HG03159 (cell line): Measurements from ENCODE around the gene CDKAL1.

Source experiments
- ATAC-seq: cut with Tn5 transposase; IDR thresholded peaks from one replicate; pipeline ENCODE4 v1.9.1; 2021; ENCODE audit warnings: mild to moderate bottlenecking, moderate library complexity; ENCODE audit not compliant: unreplicated experiment

The CDKAL1 gene

DNA sequence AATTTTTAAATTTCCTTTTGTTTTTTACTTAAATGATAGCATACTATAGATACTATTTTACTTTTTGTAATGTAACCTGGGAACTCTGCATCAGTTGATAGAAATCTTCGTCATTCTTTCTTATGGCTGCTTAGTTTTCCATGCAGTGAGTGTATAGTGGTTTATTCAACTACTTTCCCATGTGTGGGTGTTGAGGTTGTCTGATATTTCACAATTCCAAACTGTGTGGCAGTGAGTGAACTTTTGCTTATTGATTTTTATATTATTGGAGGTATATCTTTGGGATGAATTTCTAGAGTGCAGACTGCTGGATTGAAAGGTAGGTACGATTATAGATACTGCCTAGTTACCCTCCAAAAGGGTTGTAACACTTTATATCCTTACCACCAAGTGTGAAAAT, 136.5 kb downstream of the CDKAL1 start:
- no peak for ATAC-seq

DNA sequence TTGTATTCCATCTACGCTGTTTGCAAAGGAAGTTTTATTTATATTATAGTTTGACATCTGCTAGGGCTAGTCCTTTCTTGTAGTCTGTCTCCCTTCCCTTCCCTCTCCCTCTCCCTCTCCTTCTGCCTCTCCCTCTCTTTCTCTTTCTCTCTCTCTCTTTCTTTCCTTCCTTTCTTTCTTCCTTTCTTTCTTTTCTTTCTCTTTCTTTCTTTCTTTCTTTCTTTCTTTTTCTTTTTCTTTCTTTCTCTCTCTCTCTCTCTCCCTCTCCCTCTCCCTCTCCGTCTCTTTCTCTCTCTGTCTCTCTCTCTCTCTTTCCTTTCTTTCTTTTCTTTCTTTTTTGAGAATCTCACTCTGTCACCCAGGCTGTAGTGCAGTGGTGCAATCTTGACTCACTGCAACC, 137.8 kb downstream of the CDKAL1 start:
- no peak for ATAC-seq

DNA sequence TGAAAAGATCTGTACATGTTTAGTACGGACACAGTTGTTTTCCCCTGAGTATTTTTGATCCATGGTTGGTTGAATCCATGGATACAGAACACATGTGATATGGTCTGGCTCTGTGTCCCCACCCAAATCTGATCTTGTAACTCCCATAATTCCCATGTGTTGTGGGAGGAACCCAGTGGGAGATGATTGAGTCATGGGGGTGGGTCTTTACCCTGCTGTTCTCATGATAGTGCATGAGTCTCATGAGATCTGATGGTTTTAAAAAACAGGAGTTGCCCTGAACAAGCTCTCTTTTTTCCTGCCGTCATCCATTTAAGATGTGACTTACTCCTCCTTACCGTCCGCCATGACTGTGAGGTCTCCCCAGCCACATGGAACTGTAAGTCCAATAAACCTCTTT, 139.2 kb downstream of the CDKAL1 start:
- ATAC-seq, result no peak

DNA sequence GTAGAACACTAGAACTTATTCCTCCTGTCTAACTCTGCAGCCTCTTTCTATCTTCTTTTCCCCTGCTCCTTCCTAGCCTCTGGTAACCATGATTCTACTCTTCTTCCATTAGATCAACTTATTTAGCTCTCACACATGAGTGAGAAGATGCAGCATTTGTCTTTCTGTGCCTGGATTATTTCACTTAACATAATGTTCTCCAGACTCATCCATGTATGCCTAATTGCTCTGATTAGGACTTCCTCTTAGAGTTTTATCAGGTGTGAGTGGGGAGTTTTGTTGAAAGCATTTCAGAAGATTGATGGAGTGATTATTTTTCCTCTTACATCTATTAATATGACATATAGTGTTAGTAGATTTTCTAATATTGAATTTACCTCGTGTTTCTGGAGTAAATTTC, 140.4 kb downstream of the CDKAL1 start:
- ATAC-seq, result no peak

DNA sequence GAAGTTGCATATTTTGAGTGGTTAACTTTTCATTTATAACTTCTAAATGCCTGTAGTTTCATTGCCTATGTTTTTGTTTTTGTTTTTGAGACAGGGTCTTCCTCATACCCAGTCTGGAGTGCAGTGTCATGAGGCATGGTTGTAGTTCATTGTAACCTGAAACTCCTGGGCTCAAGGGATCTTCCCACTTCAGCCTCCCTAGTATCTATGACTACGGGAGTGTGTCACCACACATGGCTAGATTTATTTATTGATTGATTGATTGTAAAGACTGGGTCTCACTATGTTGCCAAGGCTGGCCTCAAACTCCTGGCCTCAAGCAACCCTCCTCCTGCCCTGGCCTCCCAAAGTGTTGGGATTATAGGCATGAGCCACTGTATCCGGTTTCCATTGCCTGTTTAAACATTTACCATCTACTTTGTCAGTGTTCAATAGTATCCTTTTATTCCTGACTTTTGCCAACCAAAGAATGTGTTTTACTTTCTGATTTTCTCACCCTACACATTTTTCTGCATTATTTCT, 144.6 kb downstream of the CDKAL1 start:
- no peak for ATAC-seq

DNA sequence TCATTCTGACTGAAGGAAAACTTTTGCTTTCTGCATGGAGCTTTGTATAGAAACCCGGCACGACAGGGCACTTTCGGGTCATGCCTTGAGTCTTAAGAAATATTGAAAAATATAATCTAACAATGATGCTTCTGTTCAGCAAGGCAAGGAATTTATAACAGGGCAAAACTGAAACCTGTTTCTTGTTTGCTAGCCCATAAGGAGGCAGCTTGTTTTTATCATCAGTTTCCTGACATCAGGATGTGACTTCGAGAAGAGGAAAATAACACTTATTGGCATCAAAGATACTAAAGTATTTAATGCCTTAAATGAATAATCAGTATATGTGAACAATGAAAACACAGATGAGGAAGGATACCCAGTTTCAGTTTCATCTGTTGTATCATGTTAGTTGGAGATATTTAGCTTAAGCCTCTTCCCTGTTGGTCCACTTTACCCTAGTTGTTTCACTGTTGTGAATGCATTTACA, 146.5 kb downstream of the CDKAL1 start:
- ATAC-seq, result peak; percentile 92

DNA sequence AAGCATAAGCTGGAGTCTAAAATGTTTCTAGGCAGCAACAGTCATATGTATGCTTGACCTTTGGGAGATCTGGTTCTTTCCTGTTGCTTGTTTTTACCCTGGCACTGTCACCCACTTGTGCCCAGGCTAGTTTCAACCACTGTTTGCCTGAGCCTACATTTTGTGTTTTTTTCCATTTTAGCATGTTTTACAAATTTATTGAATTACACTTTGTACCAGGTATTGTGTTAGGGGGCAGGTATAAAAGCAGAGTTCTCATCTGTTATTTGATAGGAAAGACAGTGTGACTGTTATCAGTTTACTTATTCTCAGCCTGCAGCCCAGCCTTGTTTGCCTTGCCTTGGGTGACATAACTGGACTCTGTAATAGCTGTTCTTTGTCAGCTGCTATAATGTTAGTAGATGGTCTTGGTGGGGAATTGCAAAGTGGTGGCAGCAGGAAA, 147.0 kb downstream of the CDKAL1 start:
- ATAC-seq, result peak; percentile 47

DNA sequence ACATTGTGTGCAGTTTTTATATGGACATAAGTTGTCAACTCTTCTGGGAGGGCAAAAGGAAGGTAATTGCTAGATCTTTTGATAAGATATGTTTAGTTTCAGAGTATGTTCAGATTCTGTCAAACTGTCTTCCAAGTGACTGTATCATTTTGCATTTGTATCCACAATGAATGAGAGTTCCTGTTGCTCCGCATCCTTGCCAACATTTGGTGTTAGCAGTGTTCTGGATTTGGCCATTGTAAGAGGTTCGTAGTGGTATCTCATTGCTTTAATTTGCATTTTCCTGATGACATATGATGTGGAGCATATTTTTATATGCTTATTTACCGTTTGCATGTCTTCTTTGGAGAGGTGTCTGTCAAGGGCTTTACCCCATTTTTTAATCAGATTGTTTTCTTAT, 150.2 kb downstream of the CDKAL1 start:
- no peak for ATAC-seq

DNA sequence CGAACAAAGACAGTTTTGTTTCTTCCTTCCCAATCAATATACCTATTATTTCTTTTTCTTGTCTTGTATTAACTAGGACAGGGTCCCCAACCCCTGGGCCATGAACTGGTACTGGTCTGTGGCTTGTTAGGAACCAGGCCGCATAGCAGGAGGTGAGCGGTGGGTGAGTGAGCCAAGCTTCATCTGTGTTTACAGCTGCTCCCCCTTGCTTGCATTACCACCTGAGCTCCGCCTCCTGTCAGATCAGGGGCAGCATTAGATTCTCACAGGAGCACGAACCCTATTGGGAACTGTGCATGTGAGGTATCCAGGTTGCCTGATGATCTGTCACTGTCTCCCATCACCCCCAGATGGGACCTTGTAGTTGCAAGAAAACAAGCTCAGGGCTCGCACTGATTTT, 151.9 kb downstream of the CDKAL1 start:
- ATAC-seq, result no peak

DNA sequence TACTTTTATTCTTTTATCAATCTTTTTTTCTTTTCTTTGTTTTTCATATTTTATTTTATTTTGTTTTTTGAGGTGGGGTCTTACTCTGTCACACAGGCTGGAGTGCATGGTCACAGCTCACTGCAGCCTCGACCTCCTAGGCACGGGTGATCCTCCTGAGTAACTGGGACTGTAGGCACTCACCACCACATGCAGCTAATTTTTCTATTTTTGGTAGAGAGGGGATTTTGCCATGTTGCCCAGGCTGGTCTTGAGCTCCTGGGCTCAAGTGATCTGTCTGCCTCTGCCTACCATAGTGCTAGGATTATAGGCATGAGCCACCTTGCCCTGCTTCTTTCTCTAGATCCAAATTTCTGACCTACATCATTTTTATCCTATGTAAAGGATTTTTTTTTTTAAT, 153.2 kb downstream of the CDKAL1 start:
- ATAC-seq, result no peak

DNA sequence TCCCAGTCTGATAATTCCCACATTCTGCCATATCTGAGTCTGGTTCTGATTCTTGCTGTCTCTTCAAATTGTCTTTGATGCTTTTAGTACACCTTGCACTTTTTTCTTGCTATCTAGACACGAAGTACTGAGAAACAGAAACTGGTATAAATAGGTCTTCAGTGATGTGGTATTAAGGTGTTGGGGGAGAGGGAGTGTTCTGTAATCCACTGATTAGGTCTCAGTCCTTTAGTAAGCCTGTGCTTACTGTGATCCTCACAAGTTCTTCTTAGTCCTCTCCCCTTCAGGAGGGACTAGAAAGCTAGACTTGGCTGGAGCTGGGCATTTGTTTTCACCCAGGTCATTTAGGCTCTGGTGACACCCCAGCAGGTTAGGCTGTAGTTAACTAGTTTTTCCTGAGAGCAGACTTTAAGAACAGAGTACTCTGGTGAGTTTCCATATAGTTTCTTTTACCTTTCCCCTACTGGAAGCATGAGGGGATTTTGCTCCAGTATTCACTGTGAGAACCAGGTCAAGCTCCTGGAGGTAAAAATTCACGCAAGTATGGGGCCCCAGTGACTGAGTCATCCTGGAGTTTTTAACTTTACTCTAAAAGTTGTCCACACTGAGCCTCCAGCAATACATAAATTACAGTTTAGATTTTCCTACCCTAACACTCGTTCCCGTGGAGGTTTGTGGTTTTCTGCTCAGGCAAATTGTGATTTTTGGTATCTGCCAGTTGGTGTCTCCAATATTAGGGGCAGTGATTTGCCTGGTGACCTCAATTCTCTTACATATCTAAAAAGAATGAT, 154.6 kb downstream of the CDKAL1 start:
- ATAC-seq, result peak; percentile 91

DNA sequence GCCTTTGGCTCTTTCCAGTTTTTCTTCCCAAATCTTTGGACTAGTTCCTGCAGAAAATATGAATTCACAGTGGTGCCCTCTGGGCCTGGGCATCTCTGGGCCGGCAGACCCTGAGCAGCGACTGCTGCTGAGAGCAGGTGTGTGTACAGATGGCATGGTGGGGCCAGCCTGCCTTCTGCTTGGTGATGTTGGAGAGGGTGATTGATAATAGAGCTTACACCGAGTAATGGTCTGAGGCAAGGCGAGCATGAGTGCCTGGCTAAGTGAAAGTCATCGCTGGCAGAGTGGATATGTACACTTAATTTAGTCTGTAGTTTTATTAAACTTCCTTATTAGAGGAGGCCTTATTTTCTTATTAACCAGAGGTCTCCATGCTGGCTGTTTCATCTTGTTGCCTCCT, 156.9 kb downstream of the CDKAL1 start:
- no peak for ATAC-seq

DNA sequence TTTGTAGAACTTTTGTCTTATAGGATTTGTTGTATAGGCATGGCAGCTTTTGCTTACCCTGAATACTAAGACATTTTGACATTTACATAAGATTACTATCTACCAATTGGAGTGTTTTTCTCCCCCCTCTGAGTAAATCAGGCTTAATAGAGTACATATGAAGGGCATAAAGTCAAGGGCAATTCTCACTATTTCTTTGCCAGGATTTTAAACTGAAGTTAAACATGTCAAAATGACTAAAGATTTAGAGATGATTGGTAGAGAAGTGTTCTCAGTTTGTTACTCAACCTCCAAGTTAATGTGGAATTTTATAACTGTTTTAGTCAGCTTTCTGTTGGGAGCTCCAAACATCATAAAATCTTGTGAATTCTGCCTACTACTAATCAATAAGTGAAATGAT, 157.8 kb downstream of the CDKAL1 start:
- no peak for ATAC-seq

DNA sequence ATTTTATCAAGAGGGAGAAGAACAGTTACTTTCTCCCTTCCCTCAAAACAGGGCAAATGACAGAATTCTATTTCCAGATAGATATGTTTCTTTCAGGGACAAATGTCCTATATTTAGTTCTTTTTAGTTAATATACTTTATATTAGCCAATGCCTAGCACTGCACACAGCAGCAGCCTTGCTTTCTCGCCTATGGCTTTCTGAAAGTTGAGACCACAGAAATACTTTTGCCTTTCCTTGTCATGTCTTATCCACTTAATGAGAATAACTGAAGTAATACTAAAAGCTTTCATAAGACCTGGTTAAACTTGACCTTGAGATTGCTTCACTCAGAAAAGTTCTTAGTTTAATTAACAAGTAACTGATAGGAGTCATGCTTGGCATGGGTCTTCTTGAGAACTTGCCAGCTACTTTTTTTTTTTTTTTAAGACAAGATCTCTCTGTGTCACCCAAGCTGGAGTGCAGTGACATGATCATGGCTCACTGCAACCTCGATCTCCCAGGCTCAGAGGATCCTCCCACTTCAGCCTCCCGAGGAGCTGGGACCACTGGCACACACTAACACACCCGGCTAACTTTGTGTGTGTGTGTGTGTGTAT, 159.3 kb downstream of the CDKAL1 start:
- no peak for ATAC-seq

DNA sequence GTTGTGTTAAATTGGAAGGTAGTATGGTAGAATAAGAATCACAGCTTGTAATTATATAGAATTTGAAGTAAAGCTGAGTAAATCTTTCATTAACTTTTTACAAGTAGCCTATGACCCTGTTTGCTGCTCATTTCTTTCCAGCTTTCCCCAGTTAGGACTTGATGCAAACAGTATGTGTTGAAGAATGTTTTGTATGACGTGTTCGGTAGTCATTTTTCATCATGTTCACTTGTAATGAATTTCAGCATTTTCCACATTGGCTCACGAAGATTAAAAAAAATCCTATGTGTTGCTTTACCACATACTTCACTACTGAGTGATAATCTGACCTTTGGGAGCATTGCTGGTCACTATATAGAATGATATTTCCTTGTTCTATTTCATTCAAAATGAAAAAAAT, 162.4 kb downstream of the CDKAL1 start:
- ATAC-seq, result no peak

DNA sequence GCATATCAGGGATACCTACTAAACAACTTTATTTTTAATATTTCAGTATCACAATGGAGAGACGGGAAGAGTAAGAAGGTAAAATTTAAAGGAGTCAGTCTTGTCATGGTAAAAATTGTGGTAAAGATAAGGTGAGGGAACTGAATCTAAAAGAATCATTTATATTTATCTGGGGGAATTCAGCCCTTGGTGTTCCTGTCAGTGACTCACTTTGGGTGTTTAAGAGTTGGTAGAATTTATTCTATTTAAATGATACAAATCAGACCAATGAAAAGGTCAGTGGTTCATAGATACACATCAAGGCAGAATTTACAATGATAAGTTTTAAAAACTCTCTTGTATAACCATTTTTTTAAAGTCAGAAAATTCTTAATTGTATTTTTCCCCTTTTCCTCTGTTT, 164.4 kb downstream of the CDKAL1 start:
- ATAC-seq, result no peak

DNA sequence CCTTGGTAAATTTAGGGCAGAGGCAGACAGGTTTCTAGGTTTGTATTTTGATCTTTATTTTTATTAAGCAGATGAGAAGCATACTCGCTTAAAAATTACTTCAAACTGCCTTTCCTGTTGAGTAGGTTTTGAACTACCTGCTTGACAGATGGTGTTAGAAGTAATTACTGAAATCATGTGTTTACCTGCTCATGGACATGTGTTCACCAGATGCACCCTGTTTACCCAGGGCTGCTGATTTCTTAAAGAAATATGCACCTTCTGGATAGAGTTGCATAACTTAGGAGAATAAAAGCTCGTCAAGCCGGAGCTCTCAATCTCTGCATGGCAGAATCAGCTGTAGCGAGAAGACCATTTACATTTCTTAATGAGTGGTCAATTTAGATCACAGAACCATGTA, 165.1 kb downstream of the CDKAL1 start:
- no peak for ATAC-seq

DNA sequence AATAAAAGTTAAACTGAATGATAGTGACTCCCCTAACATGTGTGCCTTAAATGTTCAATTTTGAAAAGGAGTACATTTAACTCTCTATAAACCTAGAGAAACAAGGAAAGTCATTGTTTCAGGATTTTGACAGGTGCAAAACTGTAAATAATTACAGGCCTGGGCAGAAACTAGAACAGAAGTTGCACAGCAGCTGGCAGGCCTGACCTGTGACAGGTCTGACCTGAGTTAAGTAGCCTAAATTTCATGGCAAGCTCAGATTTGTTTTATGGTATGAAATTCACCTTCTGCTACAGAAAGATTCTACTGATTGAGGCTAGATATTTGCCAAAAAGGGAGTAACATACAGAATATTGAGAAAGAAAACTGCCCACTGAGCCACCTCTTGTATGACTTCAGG, 166.1 kb downstream of the CDKAL1 start:
- no peak for ATAC-seq

DNA sequence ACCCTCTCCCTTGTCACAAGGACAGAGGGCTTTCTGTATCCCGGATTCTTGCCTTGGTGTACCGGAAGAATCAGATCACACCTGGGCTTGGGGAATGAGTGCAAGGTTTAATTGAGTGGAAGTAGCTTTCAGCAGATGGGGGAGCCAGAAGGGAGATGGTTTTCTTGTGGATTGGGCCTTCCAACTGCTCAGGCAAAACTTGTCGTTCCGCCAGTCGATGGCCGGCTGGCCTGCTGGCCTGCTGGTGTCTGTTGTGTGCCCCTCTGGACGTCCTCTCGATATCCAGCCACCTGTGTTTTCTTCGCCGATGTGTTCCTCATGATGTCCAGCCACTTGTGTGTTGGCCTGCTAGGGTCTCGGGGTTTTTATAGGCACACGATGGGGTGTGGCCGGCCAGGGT, 168.1 kb downstream of the CDKAL1 start:
- no peak for ATAC-seq

DNA sequence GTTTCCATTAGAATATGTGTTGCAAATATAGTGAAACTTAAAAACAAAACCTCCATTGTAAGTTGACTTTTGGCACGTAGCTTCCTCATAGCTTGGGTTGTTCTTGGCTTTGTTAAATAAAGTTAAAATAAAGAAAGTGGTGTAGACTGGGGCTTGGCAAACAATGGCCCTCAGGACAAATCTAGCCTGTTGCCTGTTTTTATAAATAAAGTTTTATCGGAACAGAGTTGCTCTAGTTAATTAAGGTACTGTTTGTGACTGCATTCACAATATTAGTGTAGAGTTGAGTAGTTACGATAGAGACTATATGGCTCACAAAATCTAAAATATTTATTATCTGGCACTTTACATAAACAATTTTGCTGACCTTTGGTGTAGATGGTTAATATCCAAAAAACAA, 168.8 kb downstream of the CDKAL1 start:
- ATAC-seq, result no peak

DNA sequence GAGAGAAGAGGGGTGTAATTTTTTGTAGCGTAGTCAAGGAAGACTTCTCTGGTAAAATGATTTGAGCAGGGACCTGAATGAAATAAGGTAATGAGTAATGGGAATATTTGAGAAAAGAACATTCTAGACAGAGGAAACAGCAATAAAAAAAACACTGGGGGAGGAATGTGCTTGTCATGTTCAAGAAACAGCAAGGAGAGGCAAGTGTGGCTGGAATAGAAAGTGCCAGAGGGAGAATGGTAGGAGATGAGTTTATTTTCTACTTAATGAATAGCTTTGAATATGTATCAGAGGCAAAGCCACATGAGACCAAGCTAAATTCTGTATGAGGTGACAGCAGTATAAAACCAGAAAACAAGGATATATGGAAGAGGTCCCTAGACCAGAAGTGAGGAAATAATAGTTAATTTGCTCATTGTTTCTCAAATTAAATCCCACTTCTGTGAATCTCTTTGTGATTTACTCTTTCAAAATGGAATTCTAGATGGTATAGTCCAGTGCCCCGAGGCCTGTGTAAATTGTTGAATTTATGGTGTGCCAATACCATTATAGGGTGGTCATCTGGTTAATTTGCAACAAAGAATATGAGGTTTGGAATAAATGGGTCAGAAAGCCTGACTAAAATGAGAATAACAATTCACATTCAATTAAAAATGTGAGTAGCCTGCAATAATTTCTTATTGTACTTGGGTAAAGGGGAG, 170.2 kb downstream of the CDKAL1 start:
- no peak for ATAC-seq

DNA sequence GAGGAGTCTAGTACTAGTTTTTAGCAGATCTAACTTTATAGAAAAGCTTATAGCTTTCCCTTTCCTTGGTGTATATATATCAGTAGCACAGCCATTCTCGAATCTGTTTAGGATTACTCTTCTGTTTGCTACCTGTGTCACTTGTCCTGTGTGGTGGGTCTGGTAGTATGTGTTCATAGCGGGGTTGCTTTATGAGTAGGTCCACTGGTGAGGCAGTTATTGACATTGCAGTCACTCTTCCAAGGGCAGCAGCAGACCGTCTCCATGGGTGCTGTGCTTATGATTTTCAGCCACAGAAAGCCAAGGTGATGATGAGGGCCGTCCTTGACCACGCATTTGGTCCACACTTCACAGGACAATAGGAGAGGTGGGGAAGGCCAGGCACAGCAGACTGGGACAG, 171.5 kb downstream of the CDKAL1 start:
- no peak for ATAC-seq
